H1 (cell line): ENCODE results near the gene CRIP1. TPM values are rescaled to one million over a fixed set of nuclear protein-coding genes. Genes with fewer than 3 reads are reported as not detected.

Experiments used
- CHD2 ChIP-seq: IDR thresholded peaks from 2 replicates; pipeline ENCODE4 v1.6.1; 2012; ENCODE audit warnings: low read length, improper control_type of control experiment
- KDM5A ChIP-seq: fragments of 200-600 bp; IDR thresholded peaks from 2 replicates; pipeline ENCODE4 v1.7.1; 2012; ENCODE audit warnings: mild to moderate bottlenecking, low read length, inconsistent platforms, mixed read lengths
- MAFK ChIP-seq: IDR thresholded peaks from 2 replicates; pipeline ENCODE4 v1.6.1; 2012; ENCODE audit warnings: low read depth, mild to moderate bottlenecking, improper control_type of control experiment, low read length
- NRF1 ChIP-seq: IDR thresholded peaks from 2 replicates; pipeline ENCODE4 v1.6.1; 2011; ENCODE audit warnings: mild to moderate bottlenecking, low read depth, low read length, improper control_type of control experiment
- POLR2A ChIP-seq, 2 experiments: IDR thresholded peaks; 1 replicate in 1 of 2; 2 replicates in 1 of 2; pipeline ENCODE4 v1.6.1; 2011; ENCODE audit warnings: low read depth in 2 of 2, low read length in 2 of 2, mild to moderate bottlenecking in 2 of 2; ENCODE audit errors: control extremely low read depth in 1 of 2
- POU5F1 ChIP-seq: IDR thresholded peaks from 2 replicates; pipeline ENCODE4 v1.6.1; 2011; ENCODE audit warnings: low read depth, mild to moderate bottlenecking, low read length, moderate library complexity
- SAP30 ChIP-seq: fragments of 300-600 bp; sonication (generic); IDR thresholded peaks from 2 replicates; pipeline ENCODE4 v1.7.1; 2012; ENCODE audit warnings: low read length, moderate library complexity, mild to moderate bottlenecking, inconsistent platforms; ENCODE audit not compliant: insufficient read depth, insufficient replicate concordance
- SP2 ChIP-seq: IDR thresholded peaks from 2 replicates; pipeline ENCODE4 v1.6.1; 2012; ENCODE audit warnings: mild to moderate bottlenecking, low read length, inconsistent platforms
- TBP ChIP-seq: IDR thresholded peaks from 2 replicates; pipeline ENCODE4 v1.6.1; 2011; ENCODE audit warnings: low read depth, low read length, improper control_type of control experiment
- TCF12 ChIP-seq: IDR thresholded peaks from 2 replicates; pipeline ENCODE4 v1.6.1; 2011; ENCODE audit warnings: low read depth, mild to moderate bottlenecking, low read length
- polyA plus RNA-seq, 7 experiments: library from polyadenylated mRNA; depleted of rRNA in 3 of 7; stranded (reverse) in 5 of 7; unstranded in 2 of 7; fragments of >200 nt in 5 of 7; fragments of 200-250 nt in 2 of 7; gene quantifications; 1 replicate in 5 of 7; 2 replicates in 1 of 7; 4 replicates in 1 of 7; pipeline versions ENCODE4 v1.2.1 to v1.2.3, GENCODE V29; 2011 to 2013; ENCODE audit warnings: missing spikeins in 2 of 7, mixed read lengths in 2 of 7
- total RNA-seq: library from RNA; stranded (reverse); fragmentation: NEBNext Ultra II Directional; extraction: Animal tissue kit (Norgen Biotek cat#: 25700); gene quantifications from 2 replicates; pipeline ENCODE4 v1.2.1, GENCODE V29; 2021

Gene CRIP1
- total and polyA plus RNA-seq, 2 of the 8 experiments (the other 6 are each of a cell fraction or from before 2014, with no cell fraction given), result 1.2 to 2.2 TPM

- TF ChIP-seq MAFK (no peak), NRF1 (no peak), TCF12 (no peak), SP2 (no peak), POU5F1 (no peak), KDM5A (no peak), CHD2 (no peak), SAP30 (no peak), POLR2A (IDR thresholded peaks at IDR 0.05; ENCODE audit: control extremely low read depth in 1 of 2, low read depth in 2 of 2, low read length in 2 of 2) (no peak), TBP (no peak)
These were observed 18.0 kb upstream of the CRIP1 start (continued) for GRCh38 chr14:105468621-105469241.
